Measurements from ENCODE around the gene BROX. TPM values are rescaled to one million over a fixed set of nuclear protein-coding genes. Genes with fewer than 3 reads are reported as not detected.

The BROX gene
- total and polyA plus RNA-seq, 12 donors: 8.9 to 40.5 (median 34.3) TPM

GRCh38 chr1:222732216-222733159, 20.1 kb downstream of the BROX start:
- no peaks in the 10 kb centered on the region for H3K9me3 ChIP-seq
- WGBS, 2 donors: 88 to 94% methylated on average over 3 of the region's 3 CpGs
- H3K4me1 ChIP-seq: no peaks in the 10 kb centered on the region
- peaks cover 0 to 97% (median 61%) of the 10 kb centered on the region in 9 donors for H3K36me3 ChIP-seq
- H3K27ac ChIP-seq: no peak overlapping the region
- intact Hi-C loops (cut with DNase I): no loop called here
- ATAC-seq (peak in 1 of 8 donors; percentile 22), DNase-seq (no peak)
- TF ChIP-seq CTCF (IDR thresholded peaks at IDR 0.05): no peak
- no peaks in the 10 kb centered on the region for H3K27me3 ChIP-seq
- no peak overlapping the region for H3K4me3 ChIP-seq

- no peak for ATAC-seq
- DNase-seq: no peak
- WGBS, 2 donors: 85 to 89% methylated on average over 1 of the region's 1 CpG
- Histone ChIP-seq H3K27ac (no peak overlapping the region), H3K27me3 (no peaks in the 10 kb centered on the region), H3K4me3 (no peak overlapping the region), H3K9me3 (no peaks in the 10 kb centered on the region), H3K4me1 (no peaks in the 10 kb centered on the region), H3K36me3 (peaks cover 0 to 74% (median 47%) of the 10 kb centered on the region in 9 donors)
- intact Hi-C loops (cut with DNase I): loop anchor here in 3 of 10 donors (5.0 kb wide), 2 partner anchors 348 to 388 kb away; no protein-coding TSS in a partner anchor
- TF ChIP-seq CTCF (IDR thresholded peaks at IDR 0.05): no peak
Measured at GRCh38 chr1:222734740-222735139, 22.4 kb downstream of the BROX start.

GRCh38 chr1:222736470-222736869, 24.1 kb downstream of the BROX start:
- Histone ChIP-seq H3K4me1 (no peaks in the 10 kb centered on the region), H3K27me3 (no peaks in the 10 kb centered on the region), H3K9me3 (no peaks in the 10 kb centered on the region), H3K4me3 (no peak overlapping the region), H3K36me3 (peaks cover 0 to 57% (median 30%) of the 10 kb centered on the region in 9 donors), H3K27ac (no peak overlapping the region)
- WGBS, 2 donors: 69 to 80% methylated on average over 5 of the region's 5 CpGs
- ATAC-seq (no peak), DNase-seq (no peak)
- TF ChIP-seq CTCF (IDR thresholded peaks at IDR 0.05): no peak
- intact Hi-C loops (cut with DNase I): loop anchor here in 4 of 10 donors (2.0 to 5.0 kb wide), 3 partner anchors 346 to 386 kb away; no protein-coding TSS in a partner anchor

GRCh38 chr1:222736972-222737371, 24.6 kb downstream of the BROX start, which contains the start of gene FAM177B:
TSS of gene FAM177B (plus strand) at chr1:222737202. CDS start at chr1:222746546, 9,344 bp downstream.
- DNase-seq: no peak
- no peaks in the 10 kb centered on the region for H3K4me1 ChIP-seq
- intact Hi-C loops (cut with DNase I): loop anchor here in 4 of 10 donors (2.0 to 5.0 kb wide), 3 partner anchors 345 to 385 kb away; no protein-coding TSS in a partner anchor
- WGBS, 2 donors: 74 to 80% methylated on average over 1 of the region's 1 CpG
- H3K4me3 ChIP-seq: no peak within 1 kb of the TSS
- H3K27me3 ChIP-seq: no peaks in the 10 kb centered on the region
- no peak for ATAC-seq
- H3K36me3 ChIP-seq: peaks cover 0 to 52% (median 27%) of the 10 kb centered on the region in 9 donors
- H3K27ac ChIP-seq: no peak within 1 kb of the TSS
- no peak for TF ChIP-seq CTCF (IDR thresholded peaks at IDR 0.05)
- no peaks in the 10 kb centered on the region for H3K9me3 ChIP-seq
